HG02588 (cell line): ENCODE results near the gene MDM4.
"Not testable (repeated sequence)": the region's sequence is repeated elsewhere in the genome, so short reads cannot be mapped to it uniquely, and the experiment has no call there.

Source experiments
- ATAC-seq: cut with Tn5 transposase; IDR thresholded peaks from one replicate; pipeline ENCODE4 v1.9.1; 2021; ENCODE audit warnings: mild to moderate bottlenecking, moderate library complexity; ENCODE audit not compliant: unreplicated experiment

The MDM4 gene

GRCh38 chr1:204516180-204516879, at the start of gene MDM4:
MDM4 (plus strand) TSS chr1:204516406; CDS start chr1:204525519, 9,113 bp downstream.
- ATAC-seq, result peak; percentile 74

GRCh38 chr1:204466416-204467405, 49.5 kb upstream of the MDM4 start:
- ATAC-seq, result no peak

GRCh38 chr1:204468206-204468605, 48.0 kb upstream of the MDM4 start:
- no peak for ATAC-seq

DNA sequence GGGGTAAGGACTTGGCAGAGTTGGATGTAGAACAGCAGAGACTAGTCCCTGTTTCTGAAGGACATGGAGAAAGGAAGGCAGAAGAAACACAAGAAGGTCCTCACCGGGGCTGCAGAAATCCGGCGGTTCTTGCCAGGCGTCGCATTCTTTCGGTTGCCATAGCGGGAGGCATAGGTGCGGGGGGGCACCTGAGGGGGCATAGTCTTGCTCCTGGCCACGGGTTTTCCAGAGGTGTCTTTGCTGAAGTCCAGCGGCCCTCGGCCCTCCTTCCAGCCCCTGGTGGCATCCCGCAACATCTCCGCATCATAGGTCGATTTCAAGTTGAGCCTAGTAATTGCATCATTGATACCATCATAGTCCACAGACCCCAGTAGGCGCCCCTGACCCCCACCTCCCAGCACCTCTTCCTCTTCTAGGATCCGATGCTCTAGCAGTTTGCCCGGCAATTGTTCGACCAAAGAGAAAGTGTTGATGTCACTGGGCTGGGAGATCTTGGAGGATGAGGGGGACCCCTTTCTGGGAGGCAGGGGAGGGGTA, 47.4 kb upstream of the MDM4 start:
- ATAC-seq, result no peak

- ATAC-seq, result no peak
These were observed 46.9 kb upstream of the MDM4 start for GRCh38 chr1:204469304-204469703.

DNA sequence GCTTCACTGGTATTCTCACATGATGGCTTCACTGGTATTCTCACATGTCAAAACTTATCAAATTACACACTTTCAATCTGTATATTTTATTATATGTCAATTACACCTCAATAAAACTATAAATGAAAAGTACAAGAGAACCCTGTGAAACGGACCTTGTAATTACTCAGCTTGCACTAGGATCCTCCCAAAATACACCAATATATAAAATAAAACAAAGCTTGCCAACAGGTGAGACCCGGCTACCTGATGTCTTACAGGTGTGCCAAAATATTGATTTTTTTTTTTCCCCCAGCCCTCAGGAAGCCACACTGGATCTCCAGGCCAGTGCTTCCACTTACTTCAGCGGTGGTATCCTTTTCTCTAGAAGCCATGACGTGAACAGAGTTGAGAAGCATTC, 44.5 kb upstream of the MDM4 start:
- no peak for ATAC-seq

DNA sequence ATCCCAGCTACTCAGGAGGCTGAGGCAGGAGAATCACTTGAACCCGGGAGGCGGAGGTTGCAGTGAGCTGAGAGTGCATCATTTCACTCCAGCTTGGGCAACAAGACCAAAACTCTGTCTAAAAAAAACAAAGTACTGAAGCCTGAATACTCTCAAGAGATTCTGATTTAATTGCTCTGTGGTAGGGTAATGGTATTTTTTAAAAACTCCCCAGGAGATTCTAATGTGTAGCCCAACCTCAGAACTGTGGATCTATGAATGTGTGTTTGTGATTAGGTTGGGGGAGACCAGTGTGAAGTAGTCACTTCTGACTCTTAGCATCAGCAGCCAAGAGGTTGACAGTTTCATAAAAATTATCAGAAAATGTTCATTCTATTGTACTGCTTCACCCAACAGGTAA, 43.5 kb upstream of the MDM4 start:
- no peak for ATAC-seq

DNA sequence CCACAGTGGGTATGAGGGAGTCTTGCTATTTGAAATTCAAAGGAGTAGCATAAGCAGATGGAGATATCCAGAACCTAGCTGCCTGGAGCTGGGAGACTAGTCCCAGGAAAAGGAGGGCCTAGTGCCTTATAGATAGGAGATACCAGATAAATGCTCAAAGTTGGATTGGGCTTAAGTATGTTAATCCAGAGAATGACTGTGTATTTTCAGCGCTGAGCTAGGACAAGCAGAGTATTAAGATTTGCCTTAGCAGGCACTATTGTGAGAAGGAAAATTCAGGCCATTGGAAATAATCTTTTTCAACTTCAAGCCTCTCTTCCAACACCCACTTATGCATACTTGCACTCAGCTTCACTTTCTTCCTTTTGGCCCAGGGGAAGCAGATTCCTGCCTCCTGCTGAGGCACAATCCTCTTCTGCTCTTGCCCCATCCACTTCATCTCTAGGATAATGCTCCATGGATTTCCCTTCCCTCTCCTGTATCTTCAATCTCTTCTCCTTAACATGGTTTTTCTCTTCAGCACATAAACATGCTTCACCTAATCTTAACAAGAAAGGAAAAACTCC, 42.7 kb upstream of the MDM4 start:
- no peak for ATAC-seq

- no peak for ATAC-seq
These were observed 40.4 kb upstream of the MDM4 start for GRCh38 chr1:204475656-204476432.

- ATAC-seq, result no peak
These were observed 39.6 kb upstream of the MDM4 start for GRCh38 chr1:204476563-204476962.

DNA sequence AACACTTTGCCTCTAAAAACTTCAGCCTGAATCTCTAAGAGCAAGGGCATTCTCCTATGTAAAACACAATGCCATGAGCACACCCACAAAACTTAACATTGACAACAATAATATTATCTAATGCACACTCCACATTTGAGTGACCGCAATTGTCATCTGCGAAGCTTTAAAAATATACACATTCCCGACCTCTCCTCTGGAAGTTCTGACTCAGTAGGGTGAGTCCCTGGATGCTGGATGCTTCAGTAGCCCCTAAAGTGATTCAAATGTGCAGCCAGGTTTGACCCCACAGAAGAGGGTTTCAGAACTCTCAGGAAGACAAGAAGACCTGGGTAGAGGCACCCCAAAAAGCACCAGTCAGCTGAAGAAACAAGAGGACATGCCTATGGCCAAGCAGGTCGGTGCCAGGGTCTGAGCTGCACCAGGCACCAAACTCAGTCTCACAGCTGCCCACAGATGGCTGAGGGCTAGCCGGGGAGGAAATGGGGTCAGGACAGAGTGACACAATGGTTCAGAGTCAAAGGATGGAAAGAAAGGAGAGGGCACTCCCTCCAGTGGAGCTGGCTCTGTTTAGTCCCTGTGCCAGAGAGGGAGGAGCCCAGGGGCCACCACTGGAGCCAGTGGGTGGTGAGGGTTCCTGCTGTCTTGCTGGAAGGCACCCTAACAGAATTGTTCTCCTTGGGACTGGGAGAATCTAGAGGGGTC, 39.0 kb upstream of the MDM4 start:
- no peak for ATAC-seq

DNA sequence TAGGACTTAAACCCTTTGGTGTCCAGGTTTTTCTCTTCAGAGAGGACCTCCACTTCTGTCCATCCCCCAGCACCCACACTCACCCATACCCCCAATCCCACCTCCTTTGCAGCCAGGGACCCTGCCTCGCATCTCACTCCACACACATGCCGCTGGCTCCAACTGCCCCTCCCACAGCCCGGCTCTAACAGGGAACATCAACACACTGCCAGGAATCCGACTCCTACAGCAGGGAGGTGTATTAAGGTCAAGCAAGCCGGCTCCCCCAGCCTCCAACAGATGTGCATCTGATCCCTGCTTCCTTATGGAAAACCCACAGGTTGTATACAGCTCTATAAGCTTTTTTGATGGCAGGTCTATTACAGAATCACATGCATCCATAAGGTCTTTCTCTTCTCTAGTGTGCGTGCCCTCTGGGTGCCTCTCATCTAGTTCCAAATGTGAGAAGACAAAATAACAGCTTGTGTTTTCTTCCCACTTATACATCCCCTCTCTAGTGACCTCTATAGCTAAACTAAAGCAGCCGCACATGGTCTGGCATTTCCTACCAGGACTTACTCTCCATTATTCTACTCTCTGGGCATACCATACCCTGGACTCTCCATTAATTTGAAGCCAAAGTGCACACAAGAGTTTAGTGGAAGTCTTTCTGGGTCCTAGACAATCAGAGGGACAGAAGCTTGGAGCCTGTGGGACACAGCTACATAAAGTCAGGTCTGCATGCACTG, 37.9 kb upstream of the MDM4 start:
- no peak for ATAC-seq

DNA sequence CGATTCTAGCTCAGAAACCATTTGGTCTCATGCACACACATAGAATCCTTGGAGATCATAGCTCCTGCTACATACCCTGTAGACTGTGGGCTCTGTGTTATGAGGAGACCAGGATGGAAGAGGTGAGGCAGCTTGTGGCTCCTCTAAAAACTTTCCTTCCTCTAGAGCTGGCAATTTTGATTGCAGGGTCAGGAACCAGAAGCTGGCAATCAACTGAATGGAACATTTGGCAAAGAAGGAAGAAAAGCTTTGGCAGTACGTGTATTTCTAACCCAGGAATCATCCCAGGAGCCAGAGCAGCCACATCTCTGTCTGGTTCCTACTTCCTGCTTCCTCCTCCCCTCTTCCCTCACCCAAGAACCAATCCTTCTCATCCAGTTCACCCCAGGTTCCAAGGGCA, 37.3 kb upstream of the MDM4 start:
- ATAC-seq, result no peak

DNA sequence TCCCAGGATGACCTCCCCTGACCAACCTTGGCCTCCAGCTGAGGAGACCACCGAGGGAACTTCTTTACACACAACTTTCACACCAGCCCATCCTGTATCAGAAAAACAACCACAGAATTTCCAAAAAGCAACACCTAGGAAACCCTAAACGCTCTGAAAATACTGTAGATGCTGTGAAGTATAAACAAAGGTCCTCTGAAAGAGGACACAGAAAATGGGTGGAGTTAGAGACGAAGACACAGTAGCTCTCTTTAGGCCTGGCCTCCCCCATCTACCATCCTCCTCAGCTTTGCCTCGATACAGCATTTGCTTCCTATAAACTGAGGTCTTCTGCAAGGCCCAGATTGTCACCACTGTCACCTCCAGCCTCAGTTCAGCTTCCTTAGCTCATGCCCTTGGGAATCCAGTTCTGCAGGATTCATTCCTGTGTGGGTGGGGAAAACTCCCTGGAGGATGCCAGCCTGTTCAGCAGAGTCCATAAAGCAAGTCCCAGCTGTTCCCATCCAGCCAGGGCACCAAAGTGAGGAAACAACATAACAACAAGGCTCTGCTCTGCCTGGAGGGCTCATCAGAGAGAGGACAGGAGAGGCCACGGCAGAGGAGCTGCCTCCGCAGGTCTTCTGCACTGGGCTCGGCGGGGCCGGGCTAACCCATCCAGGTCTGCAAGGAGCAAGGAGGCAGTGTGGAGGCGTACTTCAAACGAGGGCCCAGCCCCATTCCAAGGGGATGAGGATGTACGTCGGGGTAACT, 36.6 kb upstream of the MDM4 start:
- ATAC-seq, result no peak

GRCh38 chr1:204480515-204480914, 35.7 kb upstream of the MDM4 start:
- peak; percentile 64 for ATAC-seq

DNA sequence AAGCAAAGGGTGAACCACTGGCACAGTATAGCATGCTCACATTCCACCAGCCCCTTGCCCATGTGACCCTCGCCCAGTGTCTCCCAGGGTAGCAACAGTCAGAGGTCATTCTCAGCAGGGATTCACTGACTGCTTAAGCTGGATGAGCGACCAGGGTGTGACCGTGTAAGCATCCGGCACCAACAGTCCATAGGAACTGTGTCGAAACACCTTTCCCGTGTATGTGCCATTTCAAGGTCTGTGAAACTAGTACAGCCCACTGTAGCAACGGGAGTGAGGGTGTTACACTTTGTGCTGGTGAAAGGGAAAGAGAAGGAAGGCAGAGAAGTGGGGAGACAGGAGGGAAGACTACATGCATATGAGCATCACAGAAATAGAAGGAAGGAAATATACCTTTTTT, 32.4 kb upstream of the MDM4 start:
- ATAC-seq, result no peak

DNA sequence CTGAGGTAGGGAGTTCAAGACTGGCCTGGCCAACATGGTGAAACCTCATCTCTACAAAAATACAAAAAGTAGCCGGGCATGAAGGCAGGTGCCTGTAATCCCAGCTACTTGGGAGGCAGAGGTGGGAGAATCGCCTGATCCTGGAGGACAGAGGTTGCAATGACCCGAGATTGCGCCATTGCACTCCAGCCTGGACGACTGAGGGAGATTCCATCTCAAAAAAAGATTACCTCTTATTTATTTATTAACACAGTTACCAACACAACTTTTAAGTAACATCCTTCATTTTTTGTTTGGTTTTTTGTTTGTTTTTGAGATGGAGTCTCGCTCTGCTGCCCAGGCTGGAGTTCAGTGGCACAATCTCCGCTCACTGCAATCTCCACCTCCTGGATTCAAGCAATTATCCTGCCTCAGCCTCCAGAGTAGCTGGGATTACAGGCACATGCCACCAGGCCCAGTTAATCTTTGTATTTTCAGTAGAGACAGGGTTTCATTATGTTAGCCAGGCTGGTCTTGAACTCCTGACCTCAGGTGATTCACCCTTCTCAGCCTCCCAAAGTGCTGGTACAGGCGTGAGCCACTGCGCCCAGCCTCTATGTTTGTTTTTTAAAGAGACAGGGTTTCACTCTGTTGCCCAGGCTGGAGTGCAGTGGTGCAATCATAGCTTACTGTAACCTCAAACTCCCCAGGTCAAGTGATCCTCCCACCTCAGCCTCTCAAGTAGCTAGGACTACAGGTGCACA, 29.5 kb upstream of the MDM4 start:
- ATAC-seq, result not testable (repeated sequence)

- no peak for ATAC-seq
These were observed 29.0 kb upstream of the MDM4 start for GRCh38 chr1:204487256-204487615.
